Measurements from ENCODE around the gene RNPC3. TPM values are rescaled to one million over a fixed set of nuclear protein-coding genes. Genes with fewer than 3 reads are reported as not detected.

RNPC3 gene
- total and polyA plus RNA-seq, 2 of the 8 experiments (the other 6 are each of a cell fraction or from before 2014, with no cell fraction given), result 10.9 to 12.8 TPM

- TF ChIP-seq MAX (IDR thresholded peaks at IDR 0.05) (no peak), MAFK (IDR thresholded peaks at IDR 0.05; ENCODE audit: low read depth, low read length) (no peak), TAF1 (IDR thresholded peaks at IDR 0.05; ENCODE audit: low read depth, low read length) (no peak), RXRA (IDR thresholded peaks at IDR 0.05; ENCODE audit: insufficient read depth, low read depth, low read length) (no peak), RAD21 (IDR thresholded peaks at IDR 0.05 in 1 of 2, conservative IDR thresholded peaks at IDR 0.05 in 1 of 2; ENCODE audit: low read depth in 2 of 2, low read length in 2 of 2) (no peak), SP1 (IDR thresholded peaks at IDR 0.05; ENCODE audit: low read depth, low read length) (no peak), EZH2 (IDR thresholded peaks at IDR 0.05; ENCODE audit: low read depth, low read length, severe bottlenecking) (no peak), GTF2F1 (IDR thresholded peaks at IDR 0.05; ENCODE audit: borderline replicate concordance, low read depth, low read length) (no peak)
Observed at GRCh38 chr1:103529746-103530145, 4.2 kb downstream of the RNPC3 start (continued).

Data from H1 (cell line).